ENCODE data around the gene C9orf152. TPM values are rescaled to one million over a fixed set of nuclear protein-coding genes. Genes with fewer than 3 reads are reported as not detected.

C9orf152 gene
- total RNA-seq, 1 donor from 2014 or later = not detected

- H3K27me3 ChIP-seq = no peaks in the 10 kb centered on the region
- TF ChIP-seq CTCF (IDR thresholded peaks at IDR 0.05) = no peak
- TF ChIP-seq EZH2phosphoT487 (IDR thresholded peaks at IDR 0.05) = no peak
- no peak for TF ChIP-seq EZH2 (IDR thresholded peaks at IDR 0.05)
- no peak overlapping the region for H3K27ac ChIP-seq
- peaks cover 2% of the 10 kb centered on the region for H3K4me1 Mint-ChIP-seq
- no peaks in the 10 kb centered on the region for H3F3A ChIP-seq (ENCODE audit: low read depth)
- H3K9me3 Mint-ChIP-seq = no peaks in the 10 kb centered on the region
- H3K4me3 ChIP-seq = no peak overlapping the region
- H3K4me3 Mint-ChIP-seq = no peak overlapping the region
- no peaks in the 10 kb centered on the region for H3K27me3 Mint-ChIP-seq (ENCODE audit: insufficient read depth, low read depth)
- no peak overlapping the region for H3K9ac ChIP-seq
- H3K79me2 ChIP-seq (ENCODE audit: low read depth) = no peaks in the 10 kb centered on the region
- no peak overlapping the region for H3K4me2 ChIP-seq
- no peaks in the 10 kb centered on the region for H4K20me1 ChIP-seq (ENCODE audit: low read depth)
- H3K36me3 Mint-ChIP-seq = no peaks in the 10 kb centered on the region
- no peak for DNase-seq (ENCODE audit: low spot score)
- no peak overlapping the region for H3K27ac Mint-ChIP-seq
- H3K9me3 ChIP-seq (ENCODE audit: low read depth) = no peaks in the 10 kb centered on the region
- no peaks in the 10 kb centered on the region for H3K36me3 ChIP-seq
- H2AFZ ChIP-seq (replicated peaks) = no peak overlapping the region
- H3K4me1 ChIP-seq = no peaks in the 10 kb centered on the region
These were observed 18.2 kb downstream of the C9orf152 start for GRCh38 chr9:110189559-110190320.

DNA sequence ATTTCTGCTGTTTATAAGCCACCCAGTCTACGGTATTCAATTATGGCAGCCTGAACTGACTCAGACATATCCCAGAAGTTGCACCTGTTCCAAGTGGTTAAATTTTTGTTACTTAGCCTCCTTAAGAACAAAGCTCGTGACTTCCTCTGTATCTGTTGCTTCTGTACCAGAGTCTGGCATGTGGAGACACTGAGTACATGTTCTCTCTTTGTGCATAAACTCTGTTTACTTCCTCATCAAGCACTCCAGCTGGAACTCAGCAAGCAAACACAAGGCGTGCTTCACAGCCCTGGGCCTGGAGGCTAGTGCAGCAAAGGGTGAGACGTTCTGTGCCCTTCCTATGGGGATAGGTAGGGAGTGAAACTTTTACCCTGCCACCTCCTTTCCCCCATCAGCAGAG lies 19.0 kb downstream of the C9orf152 start:
- Histone ChIP-seq H3F3A (ENCODE audit: low read depth) (no peaks in the 10 kb centered on the region), H3K9ac (no peak overlapping the region), H4K20me1 (ENCODE audit: low read depth) (no peaks in the 10 kb centered on the region), H3K27ac (no peak overlapping the region), H3K4me2 (no peak overlapping the region), H3K9me3 (ENCODE audit: low read depth) (no peaks in the 10 kb centered on the region), H3K27me3 (no peaks in the 10 kb centered on the region), H3K4me1 (no peaks in the 10 kb centered on the region), H3K79me2 (ENCODE audit: low read depth) (no peaks in the 10 kb centered on the region), H3K36me3 (no peaks in the 10 kb centered on the region), H3K4me3 (no peak overlapping the region), H2AFZ (replicated peaks) (no peak overlapping the region)
- Mint-ChIP-seq H3K4me3 (no peak overlapping the region), H3K4me1 (peaks cover 2% of the 10 kb centered on the region), H3K9me3 (no peaks in the 10 kb centered on the region), H3K36me3 (no peaks in the 10 kb centered on the region), H3K27ac (no peak overlapping the region), H3K27me3 (ENCODE audit: insufficient read depth, low read depth) (no peaks in the 10 kb centered on the region)
- no peak for TF ChIP-seq EZH2phosphoT487 (IDR thresholded peaks at IDR 0.05)
- TF ChIP-seq EZH2 (IDR thresholded peaks at IDR 0.05) = no peak
- TF ChIP-seq CTCF (IDR thresholded peaks at IDR 0.05) = no peak
- no peak for DNase-seq (ENCODE audit: low spot score)

DNA sequence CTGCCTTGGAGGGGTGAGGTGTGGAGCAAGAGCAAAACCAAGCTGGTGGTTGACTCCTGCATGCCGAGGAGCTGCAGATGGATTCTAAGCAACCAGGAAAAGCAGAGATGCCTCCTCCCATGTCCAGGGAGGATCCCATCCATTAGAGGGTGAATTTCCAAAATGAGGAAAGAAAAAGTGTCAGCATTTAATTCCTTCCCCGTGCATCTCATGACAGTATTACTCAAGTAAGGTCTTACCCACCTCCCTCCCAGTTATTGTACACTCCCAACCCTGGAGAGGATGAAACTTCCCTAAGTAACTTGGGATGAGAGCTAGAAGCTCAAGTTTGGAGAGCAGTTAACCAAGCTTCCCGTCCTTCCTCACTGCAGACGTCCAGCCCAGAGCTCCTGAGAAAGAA lies 19.9 kb downstream of the C9orf152 start:
- Histone ChIP-seq H3K9ac (no peak overlapping the region), H3K4me2 (no peak overlapping the region), H2AFZ (replicated peaks) (no peak overlapping the region), H3K4me3 (no peak overlapping the region), H3K9me3 (ENCODE audit: low read depth) (no peaks in the 10 kb centered on the region), H3K27ac (no peak overlapping the region), H3K36me3 (no peaks in the 10 kb centered on the region), H3K27me3 (no peaks in the 10 kb centered on the region), H3K79me2 (ENCODE audit: low read depth) (no peaks in the 10 kb centered on the region), H3F3A (ENCODE audit: low read depth) (no peaks in the 10 kb centered on the region), H4K20me1 (ENCODE audit: low read depth) (no peaks in the 10 kb centered on the region), H3K4me1 (no peaks in the 10 kb centered on the region)
- no peak for TF ChIP-seq CTCF (IDR thresholded peaks at IDR 0.05)
- TF ChIP-seq EZH2 (IDR thresholded peaks at IDR 0.05) = no peak
- Mint-ChIP-seq H3K9me3 (no peaks in the 10 kb centered on the region), H3K27ac (no peak overlapping the region), H3K36me3 (no peaks in the 10 kb centered on the region), H3K27me3 (ENCODE audit: insufficient read depth, low read depth) (no peaks in the 10 kb centered on the region), H3K4me1 (peaks cover 2% of the 10 kb centered on the region), H3K4me3 (no peak overlapping the region)
- no peak for DNase-seq (ENCODE audit: low spot score)
